Erythroblast (primary cell): ENCODE data around the gene TMEM131.

Source experiments
- DNase-seq, 2 experiments: peaks; one replicate each; lab custom pipeline; 2025; lab: John Stamatoyannopoulos, UW
- GATA1 ChIP-seq: IDR thresholded peaks from 2 replicates; pipeline ENCODE4 v1.6.1; 2011; ENCODE audit warnings: low read depth, mild to moderate bottlenecking, control low read depth, low read length, moderate library complexity
- POLR2A ChIP-seq: IDR thresholded peaks from 2 replicates; pipeline ENCODE4 v1.6.1; 2011; ENCODE audit warnings: mild to moderate bottlenecking, low read length

Gene TMEM131

DNA sequence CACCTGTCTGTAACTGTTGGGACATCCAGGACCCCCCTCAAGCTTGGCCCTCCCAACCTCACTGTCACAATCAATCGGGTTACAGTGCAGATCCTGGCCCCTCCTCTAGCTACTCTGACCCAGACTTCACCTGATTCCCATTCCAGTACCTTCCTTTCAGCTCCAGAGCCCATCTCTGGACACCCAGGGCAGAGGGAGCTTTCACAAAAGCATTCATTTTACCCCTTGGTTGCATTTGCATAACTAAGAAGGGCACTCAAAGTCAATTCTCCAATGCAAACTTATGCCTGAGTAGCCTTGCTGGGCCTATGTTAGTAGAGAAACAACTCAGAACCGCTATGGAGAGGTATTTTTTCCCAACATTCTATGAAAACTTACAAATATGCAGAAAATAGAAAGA lies 275.0 kb downstream of the TMEM131 start:
- TF ChIP-seq GATA1 (no peak), POLR2A (no peak)
- DNase-seq: no peak

DNA sequence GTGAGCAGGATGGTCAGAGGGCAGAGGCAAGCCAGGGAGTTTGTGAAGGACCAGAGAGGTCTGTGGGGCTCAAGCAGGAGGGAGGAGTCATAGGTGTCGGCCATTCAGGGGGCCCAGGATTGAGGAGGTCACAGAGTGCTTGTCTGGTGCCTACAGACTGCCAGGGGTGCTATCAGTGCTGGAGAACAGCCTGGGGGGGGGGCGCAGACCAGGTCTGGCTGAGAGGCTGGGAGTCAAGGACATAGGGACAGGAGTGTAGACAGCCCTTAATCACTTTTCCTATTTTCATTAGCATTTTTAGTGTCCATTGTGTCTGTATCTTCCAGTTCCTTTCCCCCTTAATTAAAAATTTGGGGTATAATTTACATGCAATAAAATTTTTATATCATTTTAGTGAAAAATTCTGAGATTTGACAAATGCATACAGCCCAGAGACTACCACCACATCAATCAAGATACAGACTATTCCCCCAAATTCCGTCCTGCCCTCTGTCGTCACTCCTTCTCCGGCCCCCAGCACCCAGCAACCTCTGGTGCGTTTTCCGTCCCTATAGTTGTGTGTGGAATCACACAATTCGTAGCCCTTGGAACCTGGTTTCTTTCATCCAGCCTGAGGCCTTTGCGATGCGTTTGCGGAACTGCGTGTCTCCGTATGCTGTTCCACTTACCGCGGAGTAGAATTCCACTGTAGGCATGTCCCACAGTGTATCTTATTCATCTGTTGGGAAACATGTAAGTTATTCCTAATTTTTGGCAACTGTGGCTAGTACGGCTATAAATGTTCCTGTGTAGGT lies 276.2 kb downstream of the TMEM131 start:
- DNase-seq: no peak
- TF ChIP-seq GATA1 (no peak), POLR2A (no peak)

DNA sequence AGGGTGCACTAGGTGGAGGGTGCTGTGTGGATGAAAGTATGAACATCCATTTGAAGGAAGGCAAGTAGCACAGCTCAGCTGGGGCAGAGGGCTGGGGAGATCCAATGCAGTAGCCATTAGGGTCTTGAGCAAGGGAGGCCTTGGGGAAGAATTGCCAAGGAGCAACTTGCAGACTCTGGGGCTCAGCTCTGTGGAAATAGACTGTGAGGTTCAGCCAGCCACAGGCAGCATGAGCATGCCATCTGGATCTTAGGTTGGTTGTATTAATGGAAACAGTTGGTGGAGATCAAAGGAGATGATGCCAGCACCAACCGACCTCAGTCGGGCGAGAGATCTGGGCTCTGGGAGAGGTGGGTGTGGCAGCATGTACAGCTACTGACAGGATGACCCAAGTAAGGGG lies 276.8 kb downstream of the TMEM131 start:
- no peak for TF ChIP-seq GATA1
- TF ChIP-seq POLR2A: no peak
- DNase-seq: no peak

DNA sequence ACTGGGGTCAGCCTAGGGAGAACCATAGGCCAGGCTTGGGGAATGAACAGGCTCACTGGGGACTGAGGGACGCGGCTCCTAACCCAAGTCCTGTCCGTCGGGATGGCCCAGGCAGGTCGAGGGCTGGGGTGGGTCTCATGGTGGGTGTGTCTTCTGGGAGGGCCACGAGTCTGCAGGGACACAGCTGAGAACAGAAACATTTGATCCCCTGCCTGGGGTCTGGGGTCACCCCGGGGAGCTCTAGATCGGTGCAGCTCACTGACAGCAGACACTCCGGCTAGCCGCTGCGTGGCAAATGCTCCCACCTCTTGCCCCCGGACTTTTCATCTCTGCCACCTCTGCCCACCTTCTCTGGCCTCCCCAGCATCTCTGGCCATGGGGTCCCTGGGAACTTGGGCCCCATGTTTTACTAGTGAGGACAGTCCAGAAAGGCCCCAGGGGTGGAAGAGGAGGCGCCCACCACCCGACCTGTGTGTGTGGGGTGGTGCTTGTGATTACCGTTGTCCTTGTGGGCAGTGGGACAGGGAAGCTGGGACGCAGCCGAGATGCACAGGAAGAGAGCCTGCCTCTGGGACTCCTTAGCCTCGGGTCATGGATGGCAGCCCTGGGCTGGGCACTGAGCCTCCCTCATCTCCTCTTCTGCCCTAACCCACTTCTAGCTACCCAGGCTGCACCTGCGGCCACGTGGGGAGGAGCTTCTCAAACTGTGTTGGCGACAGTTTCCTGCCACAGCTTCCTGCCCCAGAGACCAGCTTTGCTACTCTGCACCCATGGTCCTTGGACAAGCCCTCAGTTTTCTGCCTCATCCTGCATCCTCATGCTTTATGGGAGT lies 277.5 kb downstream of the TMEM131 start:
- no peak for TF ChIP-seq POLR2A
- DNase-seq: no peak

DNA sequence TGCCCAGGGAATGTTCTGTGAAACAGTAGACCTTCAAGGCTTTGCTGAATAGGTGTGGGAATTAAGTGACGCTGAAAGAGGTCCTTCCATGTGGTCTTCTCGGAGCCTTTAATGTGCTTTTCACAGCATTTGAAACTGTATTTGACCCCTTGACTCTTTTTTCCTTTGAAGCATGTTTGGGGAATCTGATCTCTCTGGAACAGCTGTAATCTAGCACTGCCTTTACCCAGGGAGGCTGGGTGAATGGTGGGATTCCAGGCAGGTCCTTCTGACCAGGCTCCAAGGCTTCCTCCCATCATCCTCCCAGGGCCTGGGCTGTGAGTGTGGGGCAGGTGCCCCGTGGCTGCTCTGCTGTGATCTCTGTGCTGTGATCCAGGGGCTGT lies 278.1 kb downstream of the TMEM131 start:
- no peak for DNase-seq
- TF ChIP-seq POLR2A (no peak), GATA1 (no peak)

DNA sequence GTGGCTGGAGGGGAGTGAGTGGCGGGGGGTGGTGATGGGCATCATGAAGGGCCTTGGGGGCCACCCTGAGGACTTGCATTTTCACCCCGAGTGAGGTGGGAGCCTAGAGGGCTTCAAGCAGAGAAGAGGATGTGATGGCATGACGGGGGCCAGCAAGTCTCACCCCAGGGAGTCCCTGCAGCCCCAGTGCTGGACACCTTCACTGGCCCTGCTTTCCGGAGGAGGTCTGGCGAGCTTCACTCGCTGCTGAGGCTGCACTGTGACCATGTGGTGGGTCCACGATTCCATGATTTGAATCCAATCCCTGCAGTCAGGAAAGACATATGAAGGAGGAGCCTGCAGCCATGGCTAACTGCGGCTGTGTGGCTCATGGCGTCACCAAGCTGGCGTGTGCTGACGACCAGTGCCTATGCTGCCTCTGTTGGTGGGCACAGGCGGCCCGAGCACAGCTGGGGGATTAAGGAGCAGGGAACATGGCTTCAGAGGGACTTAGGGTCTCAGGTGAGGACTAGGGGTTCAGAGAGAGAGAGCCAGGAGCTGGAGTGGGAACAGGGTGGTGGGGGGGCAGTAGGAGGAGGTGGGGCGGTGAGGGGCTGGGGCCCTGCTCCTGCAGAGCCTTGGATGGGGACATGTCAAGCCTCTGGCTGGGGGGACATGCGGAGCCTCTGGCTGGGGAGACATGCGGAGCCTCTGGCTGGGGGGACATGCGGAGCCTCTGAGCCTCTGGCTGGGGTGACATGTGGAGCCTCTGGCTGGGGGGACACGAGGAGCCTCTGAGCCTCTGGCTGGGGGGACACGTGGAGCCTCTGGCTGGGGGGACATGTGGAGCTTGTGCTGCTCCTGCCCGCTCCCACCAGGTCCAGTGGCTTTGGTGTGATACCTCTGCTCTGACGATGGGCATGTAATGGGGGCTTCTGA lies 278.8 kb downstream of the TMEM131 start:
- DNase-seq: no peak
- no peak for TF ChIP-seq GATA1
- no peak for TF ChIP-seq POLR2A

DNA sequence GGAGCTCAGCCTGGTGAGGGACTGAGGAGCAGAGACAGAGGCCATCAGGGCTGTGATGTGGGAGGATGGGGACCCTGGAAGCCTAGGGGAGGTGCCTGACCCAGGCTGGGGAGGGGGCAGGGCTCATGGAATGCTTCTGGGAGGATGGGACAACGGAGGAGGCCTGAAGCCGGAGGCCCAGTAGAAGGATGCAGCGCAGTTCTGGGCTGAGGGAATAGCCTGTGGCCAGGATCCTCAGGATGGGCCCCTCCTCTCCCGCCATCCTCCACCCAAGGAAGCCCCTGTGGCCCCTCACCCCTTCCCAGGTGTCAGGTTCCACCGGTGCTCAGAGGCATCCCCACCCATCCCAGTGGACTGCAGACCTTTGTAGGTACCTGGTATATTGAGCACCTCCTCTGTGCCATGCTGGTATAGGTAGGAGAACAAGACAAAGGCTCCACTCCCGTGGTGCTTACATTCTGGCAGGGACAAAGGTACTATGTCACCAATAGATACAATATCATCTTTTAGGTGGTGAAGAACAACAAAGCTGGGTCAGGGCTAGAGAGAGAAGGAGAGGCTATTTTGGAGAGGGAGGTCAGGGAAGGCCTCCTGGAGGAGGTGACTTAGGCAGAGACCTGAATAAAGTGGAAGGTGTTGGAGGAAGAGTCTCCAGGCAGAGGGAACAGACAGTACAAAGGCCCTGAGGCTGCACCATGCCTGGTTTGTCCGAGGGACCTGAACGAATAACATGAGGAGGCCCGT lies 279.6 kb downstream of the TMEM131 start:
- no peak for TF ChIP-seq POLR2A
- TF ChIP-seq GATA1: no peak
- DNase-seq: no peak

DNA sequence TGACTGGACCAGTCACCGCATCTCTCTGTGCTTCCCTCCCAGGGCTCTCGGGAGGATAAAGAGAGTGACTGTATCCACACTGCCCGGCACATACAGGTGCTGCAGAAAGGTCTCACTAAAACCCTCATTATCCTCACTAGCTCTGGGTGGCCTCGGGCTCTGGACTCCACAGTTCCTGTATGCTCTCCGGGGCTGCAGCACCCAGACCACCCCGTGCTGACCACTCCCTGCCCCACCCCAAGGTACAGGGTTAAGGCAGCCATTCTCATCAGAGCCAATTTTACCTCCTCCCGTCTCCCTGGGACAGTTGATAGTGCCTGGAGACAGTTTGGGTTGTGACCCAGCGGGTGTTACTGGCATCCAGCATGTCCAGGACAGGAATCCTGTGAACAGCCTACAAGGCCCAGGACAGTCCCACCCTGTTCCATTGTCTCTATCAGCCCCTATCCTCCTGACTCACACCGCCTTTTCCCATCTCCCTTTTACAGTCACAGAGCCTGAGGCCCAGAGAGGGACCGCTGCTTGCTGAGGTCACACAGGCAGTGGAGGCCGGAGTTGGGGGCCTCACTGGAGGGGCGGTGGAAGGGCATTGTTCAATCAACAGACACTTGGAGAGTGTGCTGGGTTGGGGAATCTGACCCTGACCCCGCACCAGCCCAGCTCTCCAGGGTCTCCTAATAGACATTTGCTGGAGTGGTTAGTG lies 280.6 kb downstream of the TMEM131 start:
- TF ChIP-seq GATA1 (no peak), POLR2A (no peak)
- no peak for DNase-seq

DNA sequence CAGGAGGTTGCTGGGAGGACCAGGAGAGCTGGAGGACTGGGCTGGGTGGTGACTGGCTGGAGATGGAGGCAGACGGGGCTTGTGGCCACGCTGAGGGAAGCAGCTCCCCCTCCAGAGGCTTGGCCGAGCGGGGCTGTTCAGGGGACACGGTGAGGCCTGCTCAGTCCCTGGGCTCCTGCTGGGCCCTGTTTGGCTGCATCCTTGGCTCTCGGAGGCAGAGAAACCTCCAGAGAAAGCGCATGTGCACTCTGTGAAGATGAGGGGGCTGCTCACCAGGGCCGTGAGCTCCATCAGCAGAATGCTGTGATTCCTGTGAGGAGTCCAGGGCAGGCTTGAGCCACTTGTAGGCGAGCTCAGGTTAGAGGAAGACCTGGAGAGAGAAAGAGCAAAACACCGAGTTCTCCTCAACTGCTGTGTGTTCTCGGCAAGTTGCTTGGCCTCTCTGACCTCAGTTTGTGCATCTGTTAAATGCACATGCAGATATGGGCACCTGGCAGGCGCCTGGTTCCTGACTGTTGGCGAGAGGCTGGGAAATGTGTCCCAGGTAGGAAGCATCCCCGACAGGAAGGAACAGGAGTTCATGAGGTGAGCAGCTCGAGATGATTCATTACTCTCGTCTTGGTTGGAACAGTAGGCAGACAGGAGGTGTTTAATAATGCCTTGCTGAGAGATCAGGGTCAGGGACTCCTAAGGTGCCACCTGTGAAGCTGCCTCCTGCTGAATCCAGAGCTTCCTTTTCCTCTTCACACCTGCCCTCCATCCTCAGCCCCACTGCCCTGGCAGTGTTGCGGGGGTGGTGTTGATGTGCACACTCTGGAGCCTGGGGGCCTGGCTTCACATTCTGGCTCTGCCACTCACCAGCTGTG lies 281.4 kb downstream of the TMEM131 start:
- DNase-seq: no peak
- TF ChIP-seq POLR2A (no peak), GATA1 (no peak)

DNA sequence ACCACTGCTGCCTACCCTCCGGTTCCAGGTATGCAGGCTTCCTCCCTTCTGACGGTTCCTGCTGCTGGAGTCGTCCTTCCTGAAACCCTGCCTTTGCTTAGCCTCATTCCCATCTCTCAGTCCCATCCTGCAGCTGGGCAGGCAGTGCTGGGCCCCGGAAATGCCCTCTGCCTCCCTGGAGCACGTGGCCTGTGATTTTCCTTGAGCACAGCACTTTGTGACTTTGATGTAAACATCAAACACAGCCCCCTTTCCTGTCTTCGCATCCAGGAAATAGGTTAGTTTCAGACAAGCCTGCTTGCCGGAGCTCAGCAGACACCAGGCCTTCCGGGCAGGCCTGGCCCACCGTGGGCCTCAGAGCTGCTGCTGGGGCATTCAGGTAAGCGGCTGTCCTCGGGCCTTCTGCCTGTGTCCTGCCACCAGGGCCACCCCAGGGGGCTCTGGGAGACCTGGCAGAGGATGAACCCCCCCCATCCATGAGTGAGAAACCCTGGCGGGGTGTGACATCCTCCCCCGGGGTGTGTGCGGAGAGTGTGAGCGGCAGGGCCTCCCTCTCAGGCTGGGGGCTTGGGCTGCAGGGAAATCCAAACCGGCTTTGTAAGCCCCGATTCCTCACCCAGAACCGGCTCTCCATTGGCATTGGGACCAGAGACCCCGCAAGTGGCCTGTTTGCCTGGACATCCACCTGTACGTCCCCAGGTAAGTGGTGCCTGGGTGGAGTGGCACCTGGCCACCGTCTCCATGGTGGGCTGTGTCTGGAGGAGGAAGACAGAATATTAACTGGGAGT lies 282.3 kb downstream of the TMEM131 start, which contains the start of gene ZAP70:
Gene ZAP70, plus strand, starts transcription at position 281 of the 788 bp plus-strand sequence. CDS start 10,461 bp downstream, outside the sequence.
- TF ChIP-seq POLR2A (no peak), GATA1 (no peak)
- DNase-seq: no peak
